ENCODE results near the gene DNAJB2.

Gene DNAJB2

GRCh38 chr2:219325657-219326315 lies 46.6 kb downstream of the DNAJB2 start:
- no peak for TF ChIP-seq ZFX (IDR thresholded peaks at IDR 0.05; ENCODE audit: borderline replicate concordance)
- no peak for TF ChIP-seq CTCF (IDR thresholded peaks at IDR 0.05)
- no peak overlapping the region for H3K27ac ChIP-seq

GRCh38 chr2:219327719-219328118 lies 48.6 kb downstream of the DNAJB2 start:
- no peak overlapping the region for H3K27ac ChIP-seq

GRCh38 chr2:219331560-219332213 lies 52.5 kb downstream of the DNAJB2 start:
- no peak for TF ChIP-seq ZFX (IDR thresholded peaks at IDR 0.05; ENCODE audit: borderline replicate concordance)
- no peak overlapping the region for H3K27ac ChIP-seq

More at GRCh38 chr2:219327719-219328118, 48.6 kb downstream of the DNAJB2 start:
- TF ChIP-seq CTCF (IDR thresholded peaks at IDR 0.05) (no peak), ZFX (IDR thresholded peaks at IDR 0.05; ENCODE audit: borderline replicate concordance) (no peak)

GRCh38 chr2:219332542-219332941 lies 53.4 kb downstream of the DNAJB2 start, which contains the start of gene RESP18:
Gene RESP18 (minus strand): TSS chr2:219332744.
- no peak within 1 kb of the TSS for H3K27ac ChIP-seq
- no peak for TF ChIP-seq CTCF (IDR thresholded peaks at IDR 0.05)
- no peak for TF ChIP-seq ZFX (IDR thresholded peaks at IDR 0.05; ENCODE audit: borderline replicate concordance)

GRCh38 chr2:219334076-219334475 lies 54.9 kb downstream of the DNAJB2 start:
- H3K27ac ChIP-seq = no peak overlapping the region
- TF ChIP-seq ZFX (IDR thresholded peaks at IDR 0.05; ENCODE audit: borderline replicate concordance) (no peak), CTCF (IDR thresholded peaks at IDR 0.05) (no peak)

- no peak for TF ChIP-seq CTCF (IDR thresholded peaks at IDR 0.05)
- TF ChIP-seq ZFX (IDR thresholded peaks at IDR 0.05; ENCODE audit: borderline replicate concordance) = no peak
- no peak overlapping the region for H3K27ac ChIP-seq
Measured at GRCh38 chr2:219335373-219335786, 56.2 kb downstream of the DNAJB2 start.
